HepG2 (cell line): ENCODE results near the gene MFAP1. TPM values are rescaled to one million over a fixed set of nuclear protein-coding genes. Genes with fewer than 3 reads are reported as not detected.

Experiments used
- FOXM1 ChIP-seq: sonication (generic); formaldehyde crosslinking; IDR thresholded peaks from 2 replicates; pipeline ENCODE4 v1.5.0; 2020; ENCODE audit warnings: missing genetic modification reagents
- IKZF1 ChIP-seq: fragments of 450-650 bp; IDR thresholded peaks from 2 replicates; pipeline ENCODE4 v1.7.1; 2016
- KLF6 ChIP-seq: IDR thresholded peaks from 2 replicates; pipeline ENCODE4 v1.8.0; 2016; ENCODE audit warnings: missing biosample characterization, missing genetic modification reagents
- MEIS1 ChIP-seq: sonication (generic); formaldehyde crosslinking; IDR thresholded peaks from 2 replicates; pipeline ENCODE4 v1.9.0; 2021; ENCODE audit warnings: mild to moderate bottlenecking, missing genetic modification reagents, moderate library complexity, borderline replicate concordance
- PHF20 ChIP-seq: sonication (generic); formaldehyde crosslinking; IDR thresholded peaks from 2 replicates; pipeline ENCODE4 v1.5.0; 2020; ENCODE audit warnings: mild to moderate bottlenecking, missing genetic modification reagents
- TAF1 ChIP-seq: sonication (generic); formaldehyde crosslinking; IDR thresholded peaks from 2 replicates; pipeline ENCODE4 v1.4.0; 2020; ENCODE audit warnings: missing genetic modification reagents
- TBL1XR1 ChIP-seq: fragments of 150-350 bp; IDR thresholded peaks from 2 replicates; pipeline ENCODE4 v1.6.1; 2014; ENCODE audit warnings: borderline replicate concordance, low read length; ENCODE audit not compliant: partially characterized antibody
- ZFP37 ChIP-seq: sonication (generic); formaldehyde crosslinking; IDR thresholded peaks from 2 replicates; pipeline ENCODE4 v1.4.0; 2020; ENCODE audit warnings: missing genetic modification reagents, borderline replicate concordance
- ZNF121 ChIP-seq: sonication (generic); formaldehyde crosslinking; IDR thresholded peaks from 2 replicates; pipeline ENCODE4 v1.5.0; 2020; ENCODE audit warnings: mild to moderate bottlenecking, missing genetic modification reagents
- ZNF207 ChIP-seq: fragments of 450-650 bp; IDR thresholded peaks from 2 replicates; pipeline ENCODE4 v1.6.1; 2016; ENCODE audit warnings: antibody characterized with exemption, borderline replicate concordance
- ZNF557 ChIP-seq: sonication (generic); formaldehyde crosslinking; IDR thresholded peaks from 2 replicates; pipeline ENCODE4 v1.4.0; 2020; ENCODE audit warnings: missing genetic modification reagents
- ZNF563 ChIP-seq: sonication (generic); formaldehyde crosslinking; IDR thresholded peaks from 2 replicates; pipeline ENCODE4 v1.8.0; 2022; ENCODE audit warnings: mild to moderate bottlenecking, moderate library complexity, missing genetic modification reagents
- ZNF850 ChIP-seq: sonication (generic); formaldehyde crosslinking; conservative IDR thresholded peaks from 2 replicates; pipeline ENCODE4 v1.9.0; 2021; ENCODE audit warnings: mild to moderate bottlenecking, missing genetic modification reagents
- polyA plus RNA-seq, 8 experiments: library from polyadenylated mRNA; depleted of rRNA in 3 of 8; stranded (reverse) in 7 of 8; unstranded in 1 of 8; fragments of >200 nt; fragmentation: Illumina TruSeq in 4 of 8; extraction: Trizol in 4 of 8; gene quantifications; 2 replicates each; pipeline versions ENCODE4 v1.2.1 to v1.2.3, GENCODE V29; 2011 to 2016; ENCODE audit warnings: low read depth in 4 of 8, missing spikeins in 1 of 8, mixed read lengths in 1 of 8; ENCODE audit not compliant: insufficient read depth in 1 of 8
- total RNA-seq, 5 experiments: library from RNA; depleted of rRNA; stranded (reverse); fragments of >200 nt; fragmentation: Illumina TruSeq; extraction: Trizol; gene quantifications; 2 replicates each; pipeline ENCODE4 v1.2.3, GENCODE V29; 2016; ENCODE audit warnings: low read depth in 1 of 5
- TF ChIP-seq, protein P1 (sequence below): sonication (generic); formaldehyde crosslinking; IDR thresholded peaks from 2 replicates; pipeline ENCODE4 v1.4.0; 2020; ENCODE audit warnings: mild to moderate bottlenecking, missing genetic modification reagents, borderline replicate concordance
- TF ChIP-seq, protein P2 (sequence below): sonication (generic); formaldehyde crosslinking; IDR thresholded peaks from 2 replicates; pipeline ENCODE4 v1.8.1; 2023; ENCODE audit warnings: mild to moderate bottlenecking, inconsistent platforms, moderate library complexity, missing genetic modification reagents, borderline replicate concordance
- TF ChIP-seq, protein P3 (sequence below): sonication (generic); formaldehyde crosslinking; IDR thresholded peaks from 2 replicates; pipeline ENCODE4 v1.9.0; 2022; ENCODE audit warnings: low read depth, missing genetic modification reagents
- TF ChIP-seq, protein P4 (sequence below): sonication (generic); IDR thresholded peaks from 2 replicates; pipeline ENCODE4 v1.6.1; 2016; ENCODE audit warnings: low read depth, borderline replicate concordance
- TF ChIP-seq, protein P5 (sequence below): sonication (generic); formaldehyde crosslinking; IDR thresholded peaks from 2 replicates; pipeline ENCODE4 v1.9.0; 2021; ENCODE audit warnings: missing genetic modification reagents, borderline replicate concordance

MFAP1 gene
- total and polyA plus RNA-seq, 2 of the 13 experiments (the other 11 are each of a cell fraction or from before 2014, with no cell fraction given) = 11.8 to 39.5 TPM

DNA sequence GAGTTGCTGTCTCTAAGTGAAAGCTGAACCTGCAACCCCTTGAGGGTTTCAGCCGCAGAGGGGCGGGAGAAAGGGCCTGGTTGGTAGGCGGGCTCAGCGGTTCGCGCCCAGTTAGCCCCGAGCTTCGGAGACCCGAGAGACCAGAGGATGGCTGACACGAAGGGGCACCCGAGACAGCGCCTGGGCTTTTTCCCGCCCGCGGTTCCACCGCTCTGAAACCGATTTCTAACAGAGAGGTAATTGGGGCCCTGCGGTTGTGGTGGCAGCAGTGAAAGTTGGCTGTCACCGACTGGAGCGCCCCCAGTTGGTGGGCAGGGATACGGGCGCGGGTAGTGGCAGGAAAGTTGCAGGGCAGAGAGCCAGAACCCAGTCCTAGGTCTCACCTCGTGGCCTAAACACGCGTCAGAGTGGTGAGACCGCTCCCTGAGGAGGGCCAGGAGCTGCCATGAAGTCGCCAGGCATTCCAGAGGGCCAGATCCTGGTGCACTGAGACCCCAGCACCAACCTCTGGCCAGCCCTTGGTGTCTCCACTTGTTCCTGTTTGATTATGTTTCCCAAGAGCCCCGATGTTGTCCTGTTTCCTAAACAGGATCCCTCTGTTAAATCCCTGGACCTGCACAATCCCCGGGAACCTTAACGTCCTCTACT is 47.1 kb downstream of the MFAP1 start (continued):
- peak; percentile 61 for TF ChIP-seq MEIS1 (CRISPR knock-in tag)
- TF ChIP-seq, protein P1, sequence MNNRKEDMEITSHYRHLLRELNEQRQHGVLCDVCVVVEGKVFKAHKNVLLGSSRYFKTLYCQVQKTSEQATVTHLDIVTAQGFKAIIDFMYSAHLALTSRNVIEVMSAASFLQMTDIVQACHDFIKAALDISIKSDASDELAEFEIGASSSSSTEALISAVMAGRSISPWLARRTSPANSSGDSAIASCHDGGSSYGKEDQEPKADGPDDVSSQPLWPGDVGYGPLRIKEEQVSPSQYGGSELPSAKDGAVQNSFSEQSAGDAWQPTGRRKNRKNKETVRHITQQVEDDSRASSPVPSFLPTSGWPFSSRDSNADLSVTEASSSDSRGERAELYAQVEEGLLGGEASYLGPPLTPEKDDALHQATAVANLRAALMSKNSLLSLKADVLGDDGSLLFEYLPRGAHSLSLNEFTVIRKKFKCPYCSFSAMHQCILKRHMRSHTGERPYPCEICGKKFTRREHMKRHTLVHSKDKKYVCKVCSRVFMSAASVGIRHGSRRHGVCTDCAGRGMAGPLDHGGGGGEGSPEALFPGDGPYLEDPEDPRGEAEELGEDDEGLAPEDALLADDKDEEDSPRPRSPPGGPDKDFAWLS = peak; percentile 55; the same call in 1 of the 2 replicates
- peak; percentile 47 for TF ChIP-seq TAF1 (CRISPR knock-in tag)
- TF ChIP-seq ZNF207 = no peak
- TF ChIP-seq, protein P2, sequence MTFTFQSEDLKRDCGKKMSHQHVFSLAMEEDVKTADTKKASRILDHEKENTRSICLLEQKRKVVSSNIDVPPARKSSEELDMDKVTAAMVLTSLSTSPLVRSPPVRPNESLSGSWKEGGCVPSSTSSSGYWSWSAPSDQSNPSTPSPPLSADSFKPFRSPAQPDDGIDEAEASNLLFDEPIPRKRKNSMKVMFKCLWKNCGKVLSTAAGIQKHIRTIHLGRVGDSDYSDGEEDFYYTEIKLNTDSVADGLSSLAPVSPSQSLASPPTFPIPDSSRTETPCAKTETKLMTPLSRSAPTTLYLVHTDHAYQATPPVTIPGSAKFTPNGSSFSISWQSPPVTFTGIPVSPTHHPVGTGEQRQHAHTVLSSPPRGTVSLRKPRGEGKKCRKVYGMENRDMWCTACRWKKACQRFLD (CRISPR knock-in tag) = peak; percentile 45; the same call in 1 of the 2 replicates
- no peak for TF ChIP-seq TBL1XR1
- TF ChIP-seq, protein P3, sequence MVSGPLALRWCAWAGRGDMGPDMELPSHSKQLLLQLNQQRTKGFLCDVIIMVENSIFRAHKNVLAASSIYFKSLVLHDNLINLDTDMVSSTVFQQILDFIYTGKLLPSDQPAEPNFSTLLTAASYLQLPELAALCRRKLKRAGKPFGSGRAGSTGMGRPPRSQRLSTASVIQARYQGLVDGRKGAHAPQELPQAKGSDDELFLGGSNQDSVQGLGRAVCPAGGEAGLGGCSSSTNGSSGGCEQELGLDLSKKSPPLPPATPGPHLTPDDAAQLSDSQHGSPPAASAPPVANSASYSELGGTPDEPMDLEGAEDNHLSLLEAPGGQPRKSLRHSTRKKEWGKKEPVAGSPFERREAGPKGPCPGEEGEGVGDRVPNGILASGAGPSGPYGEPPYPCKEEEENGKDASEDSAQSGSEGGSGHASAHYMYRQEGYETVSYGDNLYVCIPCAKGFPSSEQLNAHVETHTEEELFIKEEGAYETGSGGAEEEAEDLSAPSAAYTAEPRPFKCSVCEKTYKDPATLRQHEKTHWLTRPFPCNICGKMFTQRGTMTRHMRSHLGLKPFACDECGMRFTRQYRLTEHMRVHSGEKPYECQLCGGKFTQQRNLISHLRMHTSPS = peak; percentile 48
- TF ChIP-seq, protein P4, sequence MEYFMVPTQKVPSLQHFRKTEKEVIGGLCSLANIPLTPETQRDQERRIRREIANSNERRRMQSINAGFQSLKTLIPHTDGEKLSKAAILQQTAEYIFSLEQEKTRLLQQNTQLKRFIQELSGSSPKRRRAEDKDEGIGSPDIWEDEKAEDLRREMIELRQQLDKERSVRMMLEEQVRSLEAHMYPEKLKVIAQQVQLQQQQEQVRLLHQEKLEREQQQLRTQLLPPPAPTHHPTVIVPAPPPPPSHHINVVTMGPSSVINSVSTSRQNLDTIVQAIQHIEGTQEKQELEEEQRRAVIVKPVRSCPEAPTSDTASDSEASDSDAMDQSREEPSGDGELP = no peak
- TF ChIP-seq FOXM1 = no peak
- TF ChIP-seq ZNF121 = 0 out of 2 replicates have a peak, but pooled peaks have one; percentile 9
- TF ChIP-seq IKZF1 = no peak
- no peak; the same call in 1 of the 2 replicates for TF ChIP-seq ZFP37 (CRISPR knock-in tag)
- TF ChIP-seq ZNF557 (CRISPR knock-in tag) = peak; percentile 12; the same call in 1 of the 2 replicates
- 0 out of 2 replicates have a peak, but pooled peaks have one; percentile 70 for TF ChIP-seq ZNF850 (CRISPR knock-in tag)
- TF ChIP-seq KLF6 = 0 out of 2 replicates have a peak, but pooled peaks have one; percentile 41
- peak; percentile 52; the same call in 1 of the 2 replicates for TF ChIP-seq ZNF563 (CRISPR knock-in tag)
- TF ChIP-seq, protein P5, sequence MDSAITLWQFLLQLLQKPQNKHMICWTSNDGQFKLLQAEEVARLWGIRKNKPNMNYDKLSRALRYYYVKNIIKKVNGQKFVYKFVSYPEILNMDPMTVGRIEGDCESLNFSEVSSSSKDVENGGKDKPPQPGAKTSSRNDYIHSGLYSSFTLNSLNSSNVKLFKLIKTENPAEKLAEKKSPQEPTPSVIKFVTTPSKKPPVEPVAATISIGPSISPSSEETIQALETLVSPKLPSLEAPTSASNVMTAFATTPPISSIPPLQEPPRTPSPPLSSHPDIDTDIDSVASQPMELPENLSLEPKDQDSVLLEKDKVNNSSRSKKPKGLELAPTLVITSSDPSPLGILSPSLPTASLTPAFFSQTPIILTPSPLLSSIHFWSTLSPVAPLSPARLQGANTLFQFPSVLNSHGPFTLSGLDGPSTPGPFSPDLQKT (CRISPR knock-in tag) = 0 out of 2 replicates have a peak, but pooled peaks have one; percentile 8
- no peak; the same call in 1 of the 2 replicates for TF ChIP-seq PHF20 (CRISPR knock-in tag)
